Heart right ventricle (tissue), 16 donors: ENCODE measurements around the gene MPI. TPM values are rescaled to one million over a fixed set of nuclear protein-coding genes. Genes with fewer than 3 reads are reported as not detected.
A peak's percentile ranks its signal among the peaks of the same experiment; 100 is the strongest.

Experiments used
- ATAC-seq, 8 donors: fragments of 200-7000 bp; cut with Tn5 transposase; one replicate each; pipeline ENCODE4 v1.9.1; 2020; ENCODE audit warnings: mild to moderate bottlenecking in 8 of 8, moderate library complexity in 8 of 8, moderate number of reproducible peaks in 1 of 8
- DNase-seq, 2 donors: peaks; one replicate each; pipeline ENCODE4 v3.0.0-alpha.2; 2020
- H3K27ac ChIP-seq, 10 donors: fragments of 200-600 bp; sonication (generic) in 2 of 10; one replicate each; pipeline versions ENCODE4 v1.5.0 to v1.8.0; 2020 to 2022; ENCODE audit warnings: mild to moderate bottlenecking in 3 of 10
- H3K27me3 ChIP-seq, 7 donors: fragments of 200-600 bp; one replicate each; pipeline ENCODE4 v1.8.0; 2021 to 2022; ENCODE audit warnings: mild to moderate bottlenecking in 2 of 7
- H3K36me3 ChIP-seq, 9 donors: fragments of 200-600 bp; sonication (generic) in 1 of 9; one replicate each; pipeline versions ENCODE4 v1.5.0 to v1.8.0; 2020 to 2022; ENCODE audit warnings: mild to moderate bottlenecking in 2 of 9
- H3K4me1 ChIP-seq, 9 donors: fragments of 200-600 bp; sonication (generic) in 1 of 9; one replicate each; pipeline versions ENCODE4 v1.5.0 to v1.8.0; 2020 to 2022; ENCODE audit warnings: mild to moderate bottlenecking in 4 of 9
- H3K4me3 ChIP-seq, 10 donors: fragments of 200-600 bp; sonication (generic) in 2 of 10; one replicate each; pipeline versions ENCODE4 v1.5.0 to v1.8.0; 2020 to 2022; ENCODE audit warnings: mild to moderate bottlenecking in 7 of 10, moderate library complexity in 2 of 10
- H3K9me3 ChIP-seq, 11 donors: fragments of 200-600 bp in 10 of 11; sonication (generic) in 2 of 11; one replicate each; pipeline versions ENCODE4 v1.5.0 to v1.8.0; 2013 to 2022; ENCODE audit warnings: mild to moderate bottlenecking in 2 of 11, control low read depth in 1 of 11, moderate library complexity in 1 of 11
- whole genome bisulfite sequencing, 2 donors: extraction: QIAGEN DNeasy Blood & Tissue Kit; methylation state at CpG; one replicate each; pipeline ENCODE4 v1.1.7; 2013; ENCODE audit warnings: inconsistent platforms in 1 of 2; 5-methylcytosine and 5-hydroxymethylcytosine counted together
- intact Hi-C, 10 donors: fragments of 100-400 bp; cut with DNase I; formaldehyde crosslinking; loops; one replicate each; pipeline versions ENCODE4 v1.11.1 to v1.14.2; 2022
- polyA plus RNA-seq, 2 donors: library from polyadenylated mRNA; stranded (reverse); fragments of 200-250 nt; gene quantifications; one replicate each; pipeline ENCODE4 v1.2.3, GENCODE V29; 2013
- total RNA-seq, 10 donors: library from RNA; stranded (reverse); fragmentation: NEBNext Ultra II Directional in 3 of 10; extraction: Animal tissue kit (Norgen Biotek cat#: 25700) in 3 of 10; gene quantifications; one replicate each; pipeline versions ENCODE4 v1.2.1 to v1.2.4, GENCODE V29; 2021 to 2023
- TF ChIP-seq, protein P1 (sequence below), 9 donors: fragments of 200-600 bp; sonication (generic) in 2 of 9; IDR thresholded peaks; one replicate each; pipeline versions ENCODE4 v1.5.0 to v1.8.0; 2021 to 2022; ENCODE audit warnings: antibody characterized with exemption in 9 of 9, mild to moderate bottlenecking in 5 of 9, moderate library complexity in 1 of 9
- donor health status: Arrhythmogenic right ventricular cardiomyopathy.
- donor health status: ischemic (EF 13 %, LVEDD 7.1; RV severe dilation, severe dysfunction).
- donor health status: healthy with polysubstance abuse.
- donor health status: DM: no; HTN: yes; CAD: no.
- donor health status: DM: no; HTN: no; CAD: no.
- donor health status: ischemic (EF 25% LVEDD 6.9; RV normal size, moderate dysfunction).
- donor health status: ischemic (EF 25% LVEDD 5.7; RV mildly dilated, moderate dysfunction).
- donor health status: healthy.
- donor health status: DM: yes; HTN: yes; CAD: no.
- donor health status: Ischemic cardiomyopathy.
- donor health status: ischemic (EF 35%, LVEDD 5.7; RV mildly dilated, moderate dysfunction).
- donor health status: nonischemic (EF 11% LVEDD 7.7; RV severe dilation, severe dysfunction).
- donor health status: DM: yes; HTN: yes; CAD: no.
- donor health status: PGD.
- donor health status: ischemic (EF 29% LVEDD 5.4; RV normal size, mild dysfunction).
- donor health status: nonischemic (EF 23%, LVEDD 6.1; RV moderate dilation, normal function).

The MPI gene
- total and polyA plus RNA-seq, 12 donors = 24.4 to 86.4 (median 54.5) TPM

DNA sequence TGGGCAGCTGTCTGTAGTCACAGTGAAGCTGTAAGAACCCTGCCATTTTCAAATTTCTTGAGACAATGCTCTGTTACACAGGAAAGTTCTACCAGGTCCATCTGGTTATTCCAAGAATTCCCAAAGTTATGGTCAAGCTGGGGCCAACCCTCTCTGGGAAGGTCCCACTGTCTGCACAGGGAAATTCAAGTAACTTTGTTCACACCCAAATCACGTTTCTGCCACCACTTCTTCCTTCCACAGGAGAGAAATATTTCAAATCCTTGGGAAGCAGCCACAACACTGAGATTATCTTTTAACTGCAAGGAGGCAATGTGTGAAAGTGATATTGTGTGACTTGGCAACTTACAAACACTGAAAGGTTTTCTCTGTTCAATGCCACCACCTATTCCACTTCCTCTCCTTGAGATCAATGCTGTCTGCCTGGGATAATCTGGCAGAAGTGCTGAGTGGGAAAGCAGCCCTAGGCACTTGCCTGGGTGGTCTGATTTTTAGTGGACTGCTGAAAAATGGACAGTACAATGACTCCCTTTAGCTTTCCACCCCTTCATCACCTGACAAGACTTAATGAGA is 22.3 kb upstream of the MPI start:
- H3K27ac ChIP-seq = peak overlapping the region; percentile 2 to 94 (median 76)
- 21% methylated on average over 1 of the region's 1 CpG for WGBS, 2 donors
- peaks cover 0 to 22% (median 0%) of the 10 kb centered on the region in 9 donors for H3K36me3 ChIP-seq
- intact Hi-C loops = loop anchor here in 1 of 10 donors (2.0 kb wide), 1 partner anchor 23 kb away; no protein-coding TSS in a partner anchor
- no peak overlapping the region for H3K4me3 ChIP-seq
- no peak for DNase-seq
- peaks cover 21 to 93% (median 73%) of the 10 kb centered on the region in 9 donors for H3K4me1 ChIP-seq
- TF ChIP-seq, protein P1, sequence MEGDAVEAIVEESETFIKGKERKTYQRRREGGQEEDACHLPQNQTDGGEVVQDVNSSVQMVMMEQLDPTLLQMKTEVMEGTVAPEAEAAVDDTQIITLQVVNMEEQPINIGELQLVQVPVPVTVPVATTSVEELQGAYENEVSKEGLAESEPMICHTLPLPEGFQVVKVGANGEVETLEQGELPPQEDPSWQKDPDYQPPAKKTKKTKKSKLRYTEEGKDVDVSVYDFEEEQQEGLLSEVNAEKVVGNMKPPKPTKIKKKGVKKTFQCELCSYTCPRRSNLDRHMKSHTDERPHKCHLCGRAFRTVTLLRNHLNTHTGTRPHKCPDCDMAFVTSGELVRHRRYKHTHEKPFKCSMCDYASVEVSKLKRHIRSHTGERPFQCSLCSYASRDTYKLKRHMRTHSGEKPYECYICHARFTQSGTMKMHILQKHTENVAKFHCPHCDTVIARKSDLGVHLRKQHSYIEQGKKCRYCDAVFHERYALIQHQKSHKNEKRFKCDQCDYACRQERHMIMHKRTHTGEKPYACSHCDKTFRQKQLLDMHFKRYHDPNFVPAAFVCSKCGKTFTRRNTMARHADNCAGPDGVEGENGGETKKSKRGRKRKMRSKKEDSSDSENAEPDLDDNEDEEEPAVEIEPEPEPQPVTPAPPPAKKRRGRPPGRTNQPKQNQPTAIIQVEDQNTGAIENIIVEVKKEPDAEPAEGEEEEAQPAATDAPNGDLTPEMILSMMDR (IDR thresholded peaks at IDR 0.05) = no peak
- no peaks in the 10 kb centered on the region for H3K9me3 ChIP-seq
- no peak for ATAC-seq
- no peaks in the 10 kb centered on the region for H3K27me3 ChIP-seq

GRCh38 chr15:74868059-74868458 is 21.8 kb upstream of the MPI start:
- 54 to 57% methylated on average over 6 of the region's 6 CpGs for WGBS, 2 donors
- TF ChIP-seq, protein P1 (IDR thresholded peaks at IDR 0.05) = no peak
- DNase-seq = no peak

GRCh38 chr15:74869372-74869725 is 20.5 kb upstream of the MPI start:
- H3K9me3 ChIP-seq = no peaks in the 10 kb centered on the region
- H3K4me1 ChIP-seq = peaks cover 21 to 89% (median 78%) of the 10 kb centered on the region in 9 donors
- TF ChIP-seq, protein P1 (IDR thresholded peaks at IDR 0.05) = no peak
- DNase-seq (no peak), ATAC-seq (peak in 1 of 8 donors; percentile 29)
- H3K36me3 ChIP-seq = peaks cover 0 to 13% (median 0%) of the 10 kb centered on the region in 9 donors
- peak overlapping the region in 3 of 10 donors; percentile 9 to 16 (median 16) for H3K4me3 ChIP-seq
- intact Hi-C loops = loop anchor here in 1 of 10 donors (2.0 kb wide), 1 partner anchor 25 kb away; no protein-coding TSS in a partner anchor
- no peaks in the 10 kb centered on the region for H3K27me3 ChIP-seq
- H3K27ac ChIP-seq = peak overlapping the region; percentile 47 to 94 (median 76)

More at GRCh38 chr15:74868059-74868458, 21.8 kb upstream of the MPI start:
- Histone ChIP-seq H3K4me3 (no peak overlapping the region), H3K9me3 (no peaks in the 10 kb centered on the region), H3K36me3 (peaks cover 0 to 22% (median 0%) of the 10 kb centered on the region in 9 donors), H3K27me3 (no peaks in the 10 kb centered on the region), H3K4me1 (peaks cover 21 to 93% (median 74%) of the 10 kb centered on the region in 9 donors), H3K27ac (peak overlapping the region; percentile 2 to 94 (median 76))
- ATAC-seq = peak in 3 of 8 donors; percentile 3 to 8 (median 4)
- intact Hi-C loops = loop anchor here in 1 of 10 donors (2.0 kb wide), 1 partner anchor 23 kb away; no protein-coding TSS in a partner anchor

DNA sequence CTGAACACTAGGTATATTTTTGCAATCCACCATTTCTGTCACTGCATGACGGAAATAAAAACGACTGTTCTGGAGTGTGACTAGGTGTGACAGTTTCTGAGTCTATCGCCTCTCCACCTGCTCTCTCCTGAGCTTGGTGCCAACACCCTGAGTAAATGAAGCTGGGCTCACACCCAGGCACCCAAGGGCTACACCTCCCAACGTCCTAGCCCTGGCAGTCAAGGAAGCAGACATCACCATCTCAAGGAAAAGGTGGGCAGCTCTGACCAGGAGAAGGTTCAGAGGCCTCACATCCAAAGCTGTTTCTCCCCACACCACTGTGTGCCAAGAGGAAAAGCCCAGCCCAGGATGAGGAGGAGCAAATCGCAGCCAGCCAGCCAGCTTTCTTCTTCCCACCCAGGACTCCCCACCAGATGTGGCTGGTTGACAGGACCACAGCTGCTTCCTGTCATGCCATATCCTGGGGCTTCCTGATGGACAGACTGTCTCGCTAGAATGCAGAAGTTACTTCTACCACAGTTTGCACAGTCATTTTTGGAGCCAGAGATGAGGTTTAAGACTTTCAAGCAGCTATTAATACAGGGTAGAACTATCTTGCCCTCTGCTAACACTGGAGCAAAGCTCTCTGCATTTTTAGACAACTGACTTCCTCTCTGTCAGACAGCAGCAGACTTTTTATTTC is 20.0 kb upstream of the MPI start:
- no peaks in the 10 kb centered on the region for H3K27me3 ChIP-seq
- no peaks in the 10 kb centered on the region for H3K9me3 ChIP-seq
- DNase-seq (peak; percentile 59 to 81), ATAC-seq (peak; percentile 16 to 60 (median 38))
- TF ChIP-seq, protein P1 (IDR thresholded peaks at IDR 0.05) = no peak
- H3K36me3 ChIP-seq = peaks cover 0 to 13% (median 0%) of the 10 kb centered on the region in 9 donors
- H3K4me3 ChIP-seq = peak overlapping the region in 4 of 10 donors; percentile 9 to 21 (median 16)
- H3K4me1 ChIP-seq = peaks cover 21 to 84% (median 74%) of the 10 kb centered on the region in 9 donors
- intact Hi-C loops = loop anchor here in 1 of 10 donors (2.0 kb wide), 1 partner anchor 25 kb away; no protein-coding TSS in a partner anchor
- 20 to 21% methylated on average over 6 of the region's 6 CpGs for WGBS, 2 donors
- peak overlapping the region; percentile 47 to 94 (median 76) for H3K27ac ChIP-seq
